Ishikawa (cell line): ENCODE data around the gene TPST2.
A peak's percentile ranks its signal among the peaks of the same experiment; 100 is the strongest.

Experiments
- CEBPB ChIP-seq: IDR thresholded peaks from 2 replicates; pipeline ENCODE4 v1.6.1; 2012
- CREB1 ChIP-seq: IDR thresholded peaks from 2 replicates; pipeline ENCODE4 v1.6.1; 2012; ENCODE audit warnings: low read depth
- EGR1 ChIP-seq: IDR thresholded peaks from 2 replicates; pipeline ENCODE4 v1.6.1; 2012
- EP300 ChIP-seq: IDR thresholded peaks from 2 replicates; pipeline ENCODE4 v1.6.1; 2012; ENCODE audit warnings: borderline replicate concordance
- FOXM1 ChIP-seq: IDR thresholded peaks from 2 replicates; pipeline ENCODE4 v1.6.1; 2012; ENCODE audit warnings: low read depth, borderline replicate concordance
- NFIC ChIP-seq: IDR thresholded peaks from 2 replicates; pipeline ENCODE4 v1.6.1; 2012
- RAD21 ChIP-seq: IDR thresholded peaks from 2 replicates; pipeline ENCODE4 v1.6.1; 2012; ENCODE audit warnings: low read depth
- REST ChIP-seq: IDR thresholded peaks from 2 replicates; pipeline ENCODE4 v1.6.1; 2012; ENCODE audit warnings: low read depth, mild to moderate bottlenecking
- TAF1 ChIP-seq: IDR thresholded peaks from 2 replicates; pipeline ENCODE4 v1.6.1; 2012; ENCODE audit warnings: low read depth, mild to moderate bottlenecking
- TCF12 ChIP-seq: IDR thresholded peaks from 2 replicates; pipeline ENCODE4 v1.6.1; 2012; ENCODE audit warnings: low read depth
- TEAD4 ChIP-seq: IDR thresholded peaks from 2 replicates; pipeline ENCODE4 v1.6.1; 2012
- YY1 ChIP-seq: IDR thresholded peaks from 2 replicates; pipeline ENCODE4 v1.6.1; 2012; ENCODE audit warnings: low read depth

TPST2 gene

DNA sequence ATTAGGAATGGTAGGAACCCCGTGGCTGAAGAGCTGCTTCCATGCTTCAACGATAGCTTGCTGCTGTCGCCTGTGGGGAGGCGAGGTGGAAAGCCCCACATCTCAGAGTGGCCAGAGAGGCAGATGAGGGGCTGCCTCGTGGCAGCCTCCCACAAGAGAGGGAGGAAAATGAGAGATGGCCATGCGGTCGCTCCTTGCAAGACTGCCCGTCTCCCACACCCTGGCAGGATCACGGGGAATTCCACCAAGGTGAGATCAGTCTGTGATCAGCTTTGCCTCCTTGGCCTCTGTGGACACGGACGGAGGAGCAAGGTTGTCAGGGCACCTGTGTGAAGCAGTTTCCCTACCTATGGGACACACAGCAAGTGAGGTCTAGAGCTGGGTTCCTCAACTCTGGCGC lies 34.9 kb upstream of the TPST2 start:
- TF ChIP-seq TAF1 (no peak), CEBPB (no peak), FOXM1 (no peak)

DNA sequence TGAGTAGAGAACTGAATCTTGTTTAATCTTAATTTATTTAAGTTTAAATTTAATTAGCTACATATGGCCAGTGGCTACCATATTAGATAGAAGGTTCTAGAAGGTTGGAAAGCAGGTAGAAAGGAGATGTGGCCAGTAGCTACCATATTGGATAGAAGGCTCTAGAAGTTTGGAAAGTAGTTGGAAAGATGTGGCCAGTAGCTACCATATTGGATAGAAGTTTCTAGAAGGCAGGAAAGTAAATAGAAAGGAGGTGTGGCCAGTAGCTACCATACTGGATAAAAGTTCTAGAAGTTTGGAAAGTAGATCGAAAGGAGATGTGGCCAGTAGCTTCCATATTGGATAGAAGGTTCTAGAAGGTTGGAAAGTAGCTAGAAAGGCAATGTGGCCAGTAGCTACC lies 34.1 kb upstream of the TPST2 start:
- TF ChIP-seq CEBPB (no peak), RAD21 (no peak), TEAD4 (no peak), EP300 (no peak)

- TF ChIP-seq YY1 (no peak), FOXM1 (no peak), EGR1 (no peak), REST (no peak), TCF12 (no peak), RAD21 (no peak)
Observed at GRCh38 chr22:26621663-26622062, 31.7 kb upstream of the TPST2 start, which contains the start of gene CRYBA4. Gene CRYBA4, plus strand, starts transcription at chr22:26621963. Its CDS starts 634 bp downstream, at chr22:26622597.

- TF ChIP-seq RAD21 (no peak), REST (no peak), TAF1 (no peak), EGR1 (no peak), CREB1 (no peak), TEAD4 (no peak), NFIC (no peak), YY1 (no peak), FOXM1 (no peak)
Observed at GRCh38 chr22:26620197-26620596, 30.3 kb upstream of the TPST2 start.

DNA sequence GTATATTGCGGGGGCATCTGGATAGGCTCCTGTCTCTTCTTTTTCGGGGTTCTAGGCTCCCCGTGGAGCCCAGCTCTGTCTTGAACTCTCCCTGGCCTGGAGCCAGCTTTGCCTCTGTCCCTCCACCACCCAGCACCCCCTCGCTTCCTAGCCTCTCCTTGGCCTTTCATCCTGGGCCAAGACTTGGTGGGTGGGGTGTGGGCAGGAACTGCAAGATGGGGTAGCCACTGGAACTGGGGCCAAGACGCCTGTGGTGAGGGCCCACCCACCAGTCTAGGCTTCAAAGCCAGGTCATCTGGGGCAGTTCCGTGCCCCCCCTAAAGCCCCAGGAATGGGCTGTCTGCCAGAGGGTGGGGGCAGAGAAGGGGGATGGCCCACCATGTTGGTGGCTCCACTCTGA lies 29.6 kb upstream of the TPST2 start:
- TF ChIP-seq CEBPB (no peak), NFIC (peak; percentile 50), EGR1 (no peak), REST (no peak)

GRCh38 chr22:26618455-26618854 lies 28.5 kb upstream of the TPST2 start:
- TF ChIP-seq YY1: no peak
- no peak for TF ChIP-seq FOXM1

DNA sequence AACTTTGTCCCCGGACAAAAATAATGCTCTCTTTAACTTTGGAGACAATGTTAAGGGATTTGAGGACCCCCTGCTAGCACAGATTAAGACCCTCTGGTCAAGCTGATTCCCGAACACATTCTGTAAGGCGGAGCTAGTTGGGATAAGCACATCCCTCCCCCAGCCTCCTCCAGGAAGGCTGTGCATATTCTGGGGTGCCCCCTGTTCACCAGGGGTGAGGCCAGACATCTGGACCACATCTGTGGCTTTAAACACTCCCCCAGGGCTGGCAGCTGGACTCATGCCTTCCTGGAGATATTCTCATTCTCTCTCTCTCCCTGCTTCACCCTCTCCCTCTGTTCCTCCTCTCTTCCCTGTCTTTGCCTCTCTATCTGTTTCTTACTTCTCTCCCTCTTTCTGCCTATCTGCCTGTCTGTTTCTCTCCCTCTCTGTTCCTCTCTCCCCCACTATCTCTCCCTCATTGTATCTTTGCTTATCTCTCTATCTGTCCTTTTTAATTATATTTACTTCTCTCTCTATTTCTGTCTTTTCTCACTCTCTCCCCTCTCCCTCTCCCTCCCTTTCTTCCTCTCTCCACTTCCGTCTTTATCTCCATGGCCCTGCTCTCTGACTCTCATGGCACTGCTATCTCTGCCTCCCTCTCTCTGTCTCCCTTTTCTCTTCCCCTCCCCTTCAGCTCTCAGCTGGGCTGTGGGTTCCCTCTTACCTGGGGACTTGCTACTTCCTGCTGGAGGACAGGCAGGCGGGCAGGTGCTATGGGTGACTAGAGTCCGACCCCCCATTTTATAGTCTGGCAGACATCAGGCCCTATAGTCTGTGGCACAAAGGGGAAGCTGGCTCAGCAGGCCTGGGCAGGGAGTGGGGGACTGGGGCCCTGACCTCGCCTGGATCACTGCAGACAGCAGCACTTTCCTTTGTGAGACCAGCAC lies 27.6 kb upstream of the TPST2 start, which contains the start of gene CRYBB1:
Gene CRYBB1 (minus strand): TSS at position 757 of the 929 bp plus-strand sequence. CDS start 1,708 bp downstream, outside the sequence.
- TF ChIP-seq TEAD4: no peak
- no peak for TF ChIP-seq NFIC
- no peak for TF ChIP-seq REST
- TF ChIP-seq EGR1: no peak
- no peak for TF ChIP-seq FOXM1
- no peak for TF ChIP-seq CEBPB
- TF ChIP-seq TCF12: no peak
